SU-DHL-6 (cell line): ENCODE results near the gene STYXL1.

Experiments used
- H2AFZ ChIP-seq: fragments of 200-600 bp; sonication (generic); 2 replicates; pipeline ENCODE4 v1.6.1; 2014; ENCODE audit warnings: low read depth, mild to moderate bottlenecking, moderate library complexity, mixed read lengths, antibody characterized with exemption, low read length; ENCODE audit not compliant: severe bottlenecking
- H3F3A ChIP-seq: fragments of 200-600 bp; shearing (Covaris generic); 2 replicates; pipeline ENCODE4 v1.6.0; 2016; ENCODE audit warnings: antibody characterized with exemption, mild to moderate bottlenecking; ENCODE audit not compliant: insufficient read depth
- H3K27ac ChIP-seq: fragments of 200-600 bp; sonication (generic); 2 replicates; pipeline ENCODE4 v1.5.1; 2016; ENCODE audit warnings: low read depth, mild to moderate bottlenecking, low read length, moderate library complexity, mixed read lengths
- H3K27me3 ChIP-seq: fragments of 200-600 bp; sonication (generic), shearing (Covaris generic); 2 replicates; pipeline ENCODE4 v1.6.0; 2014; ENCODE audit warnings: mild to moderate bottlenecking, low read length
- H3K36me3 ChIP-seq: fragments of 200-600 bp; sonication (generic); 2 replicates; pipeline ENCODE4 v1.6.1; 2014; ENCODE audit warnings: mild to moderate bottlenecking, low read length, mixed read lengths
- H3K4me2 ChIP-seq: fragments of 300-600, 200-600 bp; shearing (Covaris generic), sonication (generic); 2 replicates; pipeline ENCODE4 v1.6.0; 2014; ENCODE audit warnings: low read length, low read depth, mild to moderate bottlenecking; ENCODE audit not compliant: poor library complexity, severe bottlenecking
- H3K4me3 ChIP-seq: fragments of 200-600 bp; sonication (generic); 2 replicates; pipeline ENCODE4 v1.5.1; 2014; ENCODE audit warnings: antibody characterized with exemption, low read length, mild to moderate bottlenecking, mixed read lengths; ENCODE audit not compliant: insufficient read depth, poor library complexity, severe bottlenecking
- H3K79me2 ChIP-seq: fragments of 200-600 bp; sonication (generic); 2 replicates; pipeline ENCODE4 v1.6.1; 2014; ENCODE audit warnings: mild to moderate bottlenecking, low read length, moderate library complexity; ENCODE audit not compliant: insufficient read depth
- H3K9ac ChIP-seq: fragments of 200-600 bp; sonication (generic); 2 replicates; pipeline ENCODE4 v1.7.0; 2014; ENCODE audit warnings: mild to moderate bottlenecking, low read length
- H3K9me2 ChIP-seq: fragments of 200-600 bp; sonication (generic); replicated peaks from 2 replicates; pipeline ENCODE4 v1.6.1; 2014; ENCODE audit warnings: low read length; ENCODE audit not compliant: insufficient read depth
- H3K9me3 ChIP-seq: fragments of 200-600 bp; sonication (generic); 2 replicates; pipeline ENCODE4 v1.6.1; 2014; ENCODE audit warnings: low read length, mixed read lengths; ENCODE audit not compliant: insufficient read depth
- H4K20me1 ChIP-seq: fragments of 200-600 bp; sonication (generic); 2 replicates; pipeline ENCODE4 v1.6.1; 2014; ENCODE audit warnings: low read depth, mild to moderate bottlenecking, antibody characterized with exemption, low read length, moderate library complexity, mixed read lengths
- EZH2phosphoT487 ChIP-seq: fragments of 200-600 bp; sonication (generic), shearing (Covaris generic); conservative IDR thresholded peaks from 2 replicates; pipeline ENCODE4 v1.6.1; 2018; ENCODE audit warnings: mild to moderate bottlenecking, antibody characterized with exemption, low read length, moderate library complexity, mixed read lengths
- TF ChIP-seq, protein P1 (sequence below): fragments of 200-600 bp; sonication (generic); IDR thresholded peaks from one replicate; pipeline ENCODE4 v1.5.1; 2017; ENCODE audit warnings: antibody characterized with exemption, mild to moderate bottlenecking, low read length, moderate library complexity; ENCODE audit not compliant: insufficient read depth, poor library complexity, severe bottlenecking

Gene STYXL1

DNA sequence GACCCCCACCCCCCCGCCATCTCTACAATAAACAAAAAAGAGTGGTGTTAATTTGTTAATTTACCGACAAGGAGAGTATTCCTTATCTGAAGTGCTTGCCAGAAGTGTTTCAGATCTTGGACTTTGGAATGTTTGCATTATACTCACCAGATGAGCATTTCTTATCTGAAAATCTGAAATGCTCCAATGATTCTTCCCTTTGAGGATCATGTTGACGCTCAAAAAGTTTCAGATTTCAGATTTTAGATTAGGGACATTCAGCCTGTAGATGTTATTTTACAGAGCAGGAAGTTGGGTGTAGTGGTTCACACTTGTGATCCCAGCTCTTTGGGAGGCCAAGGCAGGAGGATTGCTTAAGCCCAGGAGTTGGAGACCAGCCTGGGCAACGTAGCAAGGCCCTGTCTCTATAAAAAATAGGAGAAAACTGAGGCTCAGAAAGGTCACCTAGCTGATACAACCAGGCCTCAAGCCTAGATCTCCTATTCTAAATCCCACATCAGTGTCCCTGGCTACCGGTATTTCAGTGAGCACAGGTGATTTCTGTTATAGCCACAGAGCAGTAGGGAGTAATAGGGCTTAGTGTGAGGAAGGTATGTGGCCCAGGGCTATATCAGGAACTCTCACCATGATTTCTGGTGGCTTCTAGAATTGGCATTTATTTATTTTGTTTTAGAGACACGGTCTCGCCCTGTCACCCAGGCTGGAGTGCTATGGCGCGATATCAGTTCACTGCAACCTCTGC, 88.8 kb downstream of the STYXL1 start:
- H3K9me2 ChIP-seq: no peaks in the 10 kb centered on the region

DNA sequence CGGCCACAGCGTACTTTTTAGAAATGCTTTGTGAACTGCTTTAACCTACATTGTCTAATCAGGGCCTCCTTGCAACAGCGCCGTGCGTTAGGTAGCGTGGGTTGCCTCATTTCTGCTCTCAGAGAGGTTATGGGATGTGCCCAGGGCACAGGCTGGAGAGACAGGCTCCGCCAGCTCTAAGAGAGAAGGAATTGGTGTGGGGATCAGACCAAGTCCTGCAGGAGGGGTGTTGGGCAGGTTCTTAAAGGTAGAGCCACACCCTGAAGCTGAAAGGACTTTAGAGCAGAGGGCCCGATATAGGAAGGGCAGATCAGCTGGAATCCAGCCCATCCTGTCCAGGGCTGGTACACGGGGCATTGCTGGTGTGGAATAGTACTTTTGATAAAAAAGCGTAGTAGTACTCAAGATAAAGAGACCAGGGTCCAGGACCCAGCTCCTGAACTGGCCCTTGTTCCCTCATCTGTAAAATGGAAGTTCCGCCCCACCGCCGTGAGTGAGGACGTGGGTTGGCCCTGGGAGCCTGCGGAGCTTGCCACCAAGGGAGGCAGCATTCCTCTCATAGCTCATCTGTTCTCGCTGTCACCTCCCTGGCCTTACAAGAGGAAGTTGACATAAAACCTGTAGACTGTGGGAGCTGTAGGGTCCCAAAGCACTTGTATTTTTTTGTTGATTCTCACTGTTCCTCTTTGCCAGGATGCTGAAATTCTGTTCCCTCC, 90.6 kb downstream of the STYXL1 start:
- no peak overlapping the region for H3K4me3 ChIP-seq
- H2AFZ ChIP-seq: no peak overlapping the region
- no peak overlapping the region for H3K27ac ChIP-seq
- TF ChIP-seq, protein P1, sequence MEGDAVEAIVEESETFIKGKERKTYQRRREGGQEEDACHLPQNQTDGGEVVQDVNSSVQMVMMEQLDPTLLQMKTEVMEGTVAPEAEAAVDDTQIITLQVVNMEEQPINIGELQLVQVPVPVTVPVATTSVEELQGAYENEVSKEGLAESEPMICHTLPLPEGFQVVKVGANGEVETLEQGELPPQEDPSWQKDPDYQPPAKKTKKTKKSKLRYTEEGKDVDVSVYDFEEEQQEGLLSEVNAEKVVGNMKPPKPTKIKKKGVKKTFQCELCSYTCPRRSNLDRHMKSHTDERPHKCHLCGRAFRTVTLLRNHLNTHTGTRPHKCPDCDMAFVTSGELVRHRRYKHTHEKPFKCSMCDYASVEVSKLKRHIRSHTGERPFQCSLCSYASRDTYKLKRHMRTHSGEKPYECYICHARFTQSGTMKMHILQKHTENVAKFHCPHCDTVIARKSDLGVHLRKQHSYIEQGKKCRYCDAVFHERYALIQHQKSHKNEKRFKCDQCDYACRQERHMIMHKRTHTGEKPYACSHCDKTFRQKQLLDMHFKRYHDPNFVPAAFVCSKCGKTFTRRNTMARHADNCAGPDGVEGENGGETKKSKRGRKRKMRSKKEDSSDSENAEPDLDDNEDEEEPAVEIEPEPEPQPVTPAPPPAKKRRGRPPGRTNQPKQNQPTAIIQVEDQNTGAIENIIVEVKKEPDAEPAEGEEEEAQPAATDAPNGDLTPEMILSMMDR: no peak
- TF ChIP-seq EZH2phosphoT487: no peak
- H3K9ac ChIP-seq: no peak overlapping the region
- no peaks in the 10 kb centered on the region for H3K79me2 ChIP-seq
- H3K9me2 ChIP-seq: no peaks in the 10 kb centered on the region
- H3K4me2 ChIP-seq: no peak overlapping the region
- H3K9me3 ChIP-seq: no peaks in the 10 kb centered on the region
- H3K27me3 ChIP-seq: no peaks in the 10 kb centered on the region
- H3F3A ChIP-seq: no peaks in the 10 kb centered on the region
- no peaks in the 10 kb centered on the region for H4K20me1 ChIP-seq
- H3K36me3 ChIP-seq: no peaks in the 10 kb centered on the region

More for the DNA sequence above, 88.8 kb downstream of the STYXL1 start:
- Histone ChIP-seq H3K9ac (no peak overlapping the region), H3K4me3 (no peak overlapping the region), H3K9me3 (no peaks in the 10 kb centered on the region), H3K36me3 (no peaks in the 10 kb centered on the region), H3K4me2 (no peak overlapping the region), H3K27ac (no peak overlapping the region), H4K20me1 (no peaks in the 10 kb centered on the region), H3K27me3 (no peaks in the 10 kb centered on the region), H3K79me2 (no peaks in the 10 kb centered on the region), H3F3A (no peaks in the 10 kb centered on the region), H2AFZ (no peak overlapping the region)
- TF ChIP-seq EZH2phosphoT487: no peak
- TF ChIP-seq, protein P1: no peak

DNA sequence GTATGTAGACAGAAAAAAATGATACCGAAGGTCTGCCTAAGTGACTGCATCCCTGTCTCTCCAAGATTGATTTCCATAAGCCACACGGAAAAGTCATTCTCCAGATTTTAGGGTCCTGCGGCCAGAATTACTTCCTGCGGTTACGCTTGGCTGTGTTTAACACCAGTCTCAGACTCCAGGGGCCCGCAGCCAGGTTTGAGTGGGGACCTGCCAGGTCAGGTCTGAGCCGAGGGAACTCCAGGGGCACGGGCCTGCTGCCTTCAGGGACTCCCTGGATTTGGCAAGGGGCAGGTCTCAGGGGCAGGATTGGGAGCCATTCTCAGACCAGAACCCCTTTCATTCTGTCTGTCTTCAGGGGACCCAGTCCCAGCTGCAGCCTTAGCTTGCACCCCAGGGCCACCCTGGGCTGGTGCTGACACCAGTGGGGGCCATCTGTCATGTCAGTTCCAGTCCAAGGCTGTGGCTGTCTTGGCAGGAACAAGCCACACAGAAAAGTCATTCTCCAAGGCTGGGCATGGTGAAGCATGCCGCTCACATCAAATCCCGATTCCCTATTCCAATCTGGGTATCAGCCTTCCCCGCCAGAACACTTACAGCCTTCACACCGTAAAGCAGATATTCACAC, 92.4 kb downstream of the STYXL1 start:
- H4K20me1 ChIP-seq: no peaks in the 10 kb centered on the region
- no peaks in the 10 kb centered on the region for H3K36me3 ChIP-seq
- no peaks in the 10 kb centered on the region for H3F3A ChIP-seq
- H2AFZ ChIP-seq: no peak overlapping the region
- H3K4me2 ChIP-seq: no peak overlapping the region
- no peak overlapping the region for H3K4me3 ChIP-seq
- no peaks in the 10 kb centered on the region for H3K9me2 ChIP-seq
- H3K79me2 ChIP-seq: no peaks in the 10 kb centered on the region
- no peaks in the 10 kb centered on the region for H3K9me3 ChIP-seq
- H3K9ac ChIP-seq: no peak overlapping the region
- no peaks in the 10 kb centered on the region for H3K27me3 ChIP-seq
- TF ChIP-seq EZH2phosphoT487: no peak
- TF ChIP-seq, protein P1: no peak
- no peak overlapping the region for H3K27ac ChIP-seq
